ENCODE results near the gene RSPO4.

The RSPO4 gene

GRCh38 chr20:1010659-1011058 lies 8.5 kb upstream of the RSPO4 start:
- TF ChIP-seq, protein P1, sequence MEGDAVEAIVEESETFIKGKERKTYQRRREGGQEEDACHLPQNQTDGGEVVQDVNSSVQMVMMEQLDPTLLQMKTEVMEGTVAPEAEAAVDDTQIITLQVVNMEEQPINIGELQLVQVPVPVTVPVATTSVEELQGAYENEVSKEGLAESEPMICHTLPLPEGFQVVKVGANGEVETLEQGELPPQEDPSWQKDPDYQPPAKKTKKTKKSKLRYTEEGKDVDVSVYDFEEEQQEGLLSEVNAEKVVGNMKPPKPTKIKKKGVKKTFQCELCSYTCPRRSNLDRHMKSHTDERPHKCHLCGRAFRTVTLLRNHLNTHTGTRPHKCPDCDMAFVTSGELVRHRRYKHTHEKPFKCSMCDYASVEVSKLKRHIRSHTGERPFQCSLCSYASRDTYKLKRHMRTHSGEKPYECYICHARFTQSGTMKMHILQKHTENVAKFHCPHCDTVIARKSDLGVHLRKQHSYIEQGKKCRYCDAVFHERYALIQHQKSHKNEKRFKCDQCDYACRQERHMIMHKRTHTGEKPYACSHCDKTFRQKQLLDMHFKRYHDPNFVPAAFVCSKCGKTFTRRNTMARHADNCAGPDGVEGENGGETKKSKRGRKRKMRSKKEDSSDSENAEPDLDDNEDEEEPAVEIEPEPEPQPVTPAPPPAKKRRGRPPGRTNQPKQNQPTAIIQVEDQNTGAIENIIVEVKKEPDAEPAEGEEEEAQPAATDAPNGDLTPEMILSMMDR (IDR thresholded peaks at IDR 0.05; ENCODE audit: low read depth, low read length) = no peak
- DNase-seq (ENCODE audit: low read depth in 2 of 2) = no peak
- H3K4me3 ChIP-seq (replicated peaks in 1 of 2; ENCODE audit: low read depth in 2 of 2, low read length in 2 of 2) = no peak overlapping the region

GRCh38 chr20:1005452-1006027 lies 3.4 kb upstream of the RSPO4 start:
- H3K4me3 ChIP-seq (replicated peaks in 1 of 2; ENCODE audit: low read depth in 2 of 2, low read length in 2 of 2) = no peak overlapping the region
- TF ChIP-seq, protein P1 (IDR thresholded peaks at IDR 0.05; ENCODE audit: low read depth, low read length) = no peak
- peak; percentile 9 to 44 for DNase-seq (ENCODE audit: low read depth in 2 of 2)

- H3K4me3 ChIP-seq (replicated peaks in 1 of 2; ENCODE audit: low read depth in 2 of 2, low read length in 2 of 2) = no peak overlapping the region
- no peak for DNase-seq (ENCODE audit: low read depth in 2 of 2)
- TF ChIP-seq, protein P1 (IDR thresholded peaks at IDR 0.05; ENCODE audit: low read depth, low read length) = no peak
These were observed 2.0 kb upstream of the RSPO4 start for GRCh38 chr20:1003920-1004697.

DNA sequence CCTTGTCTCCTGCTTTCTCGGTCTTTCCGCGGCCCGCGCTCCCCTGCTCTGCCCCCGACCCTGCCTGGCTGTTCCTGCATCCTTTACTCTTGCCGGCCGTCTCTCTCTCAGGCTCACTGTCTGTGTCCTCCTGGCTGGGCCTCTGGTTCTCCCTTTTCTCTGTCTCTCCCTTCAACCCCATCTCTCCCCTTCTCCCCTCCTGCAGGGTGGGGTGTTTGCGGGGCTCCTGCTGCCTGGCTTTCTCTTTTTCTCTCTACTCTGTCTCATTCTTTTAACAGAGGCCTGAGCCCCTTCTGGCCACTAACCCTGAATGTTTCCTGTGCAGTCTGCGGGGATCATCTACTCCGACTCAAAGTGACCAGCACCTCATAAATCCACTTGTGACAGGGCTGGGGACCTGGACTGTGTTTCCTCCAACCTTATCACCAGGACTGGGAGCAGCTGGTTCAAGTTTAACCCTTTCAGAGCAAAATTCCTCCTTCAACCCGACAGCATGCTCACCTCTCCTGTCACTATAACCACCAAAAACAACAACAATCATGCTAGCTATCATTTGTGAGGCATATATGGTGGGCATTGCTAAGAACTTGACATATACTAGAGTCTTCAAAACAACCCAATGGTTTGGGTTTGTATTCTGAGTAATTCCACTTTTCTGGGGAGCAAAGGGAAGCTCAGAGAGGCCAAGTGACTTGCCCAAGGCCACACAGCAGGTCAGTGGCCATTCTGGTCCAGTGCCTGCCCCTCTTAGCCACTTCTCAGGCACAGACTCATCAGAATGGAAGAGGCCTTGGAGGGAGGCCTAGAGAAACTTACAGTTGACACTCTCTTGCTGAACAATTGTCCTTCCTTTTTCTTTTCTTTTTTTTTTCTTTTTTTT lies 811 bp upstream of the RSPO4 start:
- no peak overlapping the region for H3K4me3 ChIP-seq (replicated peaks in 1 of 2; ENCODE audit: low read depth in 2 of 2, low read length in 2 of 2)
- TF ChIP-seq, protein P1 (IDR thresholded peaks at IDR 0.05; ENCODE audit: low read depth, low read length) = no peak
- no peak for DNase-seq (ENCODE audit: low read depth in 2 of 2)

DNA sequence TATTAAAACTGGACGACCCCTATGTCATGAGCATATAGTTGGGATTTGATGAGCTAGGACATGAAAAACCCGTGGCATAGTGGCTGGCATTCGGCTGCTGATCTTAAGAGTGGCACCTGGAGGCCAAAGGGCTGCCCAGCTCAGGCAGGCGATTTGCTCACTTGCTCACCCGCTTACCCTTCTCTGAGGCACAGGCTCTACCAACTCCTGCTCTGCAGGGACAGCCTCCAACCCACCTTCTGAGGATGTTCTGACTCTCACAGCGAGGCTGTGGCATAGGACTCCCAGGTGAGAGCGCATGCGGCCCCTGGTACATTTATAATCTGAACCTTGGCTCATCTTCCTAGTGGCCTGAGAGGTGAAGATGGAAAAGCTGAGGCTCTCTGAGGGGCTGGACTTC lies 995 bp downstream of the RSPO4 start:
- TF ChIP-seq, protein P1 (IDR thresholded peaks at IDR 0.05; ENCODE audit: low read depth, low read length) = no peak

GRCh38 chr20:998231-998830 lies 3.8 kb downstream of the RSPO4 start:
- DNase-seq (ENCODE audit: low read depth in 2 of 2) = no peak
- no peak overlapping the region for H3K4me3 ChIP-seq (replicated peaks in 1 of 2; ENCODE audit: low read depth in 2 of 2, low read length in 2 of 2)
- TF ChIP-seq, protein P1 (IDR thresholded peaks at IDR 0.05; ENCODE audit: low read depth, low read length) = no peak

More for the DNA sequence above, 995 bp downstream of the RSPO4 start:
- DNase-seq (ENCODE audit: low read depth in 2 of 2) = no peak
- H3K4me3 ChIP-seq (replicated peaks in 1 of 2; ENCODE audit: low read depth in 2 of 2, low read length in 2 of 2) = no peak overlapping the region

Data from cardiac fibroblast (primary cell).